Spleen (tissue), 11 donors: Measurements from ENCODE around the gene FOXP1. TPM values are rescaled to one million over a fixed set of nuclear protein-coding genes. Genes with fewer than 3 reads are reported as not detected.

Source experiments
- DNase-seq: peaks from one replicate; pipeline ENCODE4 v3.0.0-alpha.2; 2020
- H3K27ac ChIP-seq, 8 donors: fragments of 200-600 bp; sonication (generic) in 7 of 8; 1 replicate in 4 of 8; 2 replicates in 4 of 8; pipeline versions ENCODE4 v1.5.0 to v1.8.0; 2016 to 2021; ENCODE audit warnings: inconsistent platforms in 4 of 8, mild to moderate bottlenecking in 4 of 8, moderate library complexity in 1 of 8
- H3K27me3 ChIP-seq, 7 donors: fragments of 200-600 bp; sonication (generic) in 6 of 7; replicated peaks in 1 of 7; 1 replicate in 4 of 7; 2 replicates in 3 of 7; pipeline versions ENCODE4 v1.5.0 to v1.8.0; 2016 to 2021; ENCODE audit warnings: inconsistent platforms in 3 of 7, mild to moderate bottlenecking in 1 of 7
- H3K36me3 ChIP-seq, 6 donors: fragments of 200-600 bp; sonication (generic) in 5 of 6; 1 replicate in 4 of 6; 2 replicates in 2 of 6; pipeline versions ENCODE4 v1.5.0 to v1.8.0; 2016 to 2021; ENCODE audit warnings: inconsistent platforms in 2 of 6
- H3K4me1 ChIP-seq, 6 donors: fragments of 200-600 bp; sonication (generic) in 5 of 6; 1 replicate in 3 of 6; 2 replicates in 3 of 6; pipeline versions ENCODE4 v1.5.0 to v1.8.0; 2016 to 2021; ENCODE audit warnings: inconsistent platforms in 3 of 6
- H3K4me3 ChIP-seq, 8 donors: fragments of 200-600 bp; sonication (generic) in 7 of 8; 1 replicate in 4 of 8; 2 replicates in 4 of 8; pipeline versions ENCODE4 v1.5.0 to v1.8.0; 2016 to 2021; ENCODE audit warnings: inconsistent platforms in 4 of 8, mild to moderate bottlenecking in 4 of 8, moderate library complexity in 2 of 8
- H3K9me3 ChIP-seq, 8 donors: fragments of 200-600 bp; sonication (generic) in 7 of 8; 1 replicate in 4 of 8; 2 replicates in 4 of 8; pipeline versions ENCODE4 v1.5.0 to v1.8.0; 2016 to 2021; ENCODE audit warnings: inconsistent platforms in 4 of 8
- CTCF ChIP-seq, 11 experiments: fragments of 200-600 bp in 7 of 11; fragments of 450-650 bp in 4 of 11; sonication (generic) in 4 of 11; IDR thresholded peaks in 8 of 11; conservative IDR thresholded peaks in 3 of 11; 1 replicate in 7 of 11; 2 replicates in 4 of 11; pipeline versions ENCODE4 v1.4.0 to v1.8.0; 2016 to 2021; ENCODE audit warnings: antibody characterized with exemption in 11 of 11, inconsistent platforms in 4 of 11, mild to moderate bottlenecking in 1 of 11
- POLR2A ChIP-seq, 3 donors: fragments of 450-650 bp; IDR thresholded peaks; one replicate each; pipeline ENCODE4 v1.5.1; 2017; ENCODE audit warnings: antibody characterized with exemption in 3 of 3, mild to moderate bottlenecking in 1 of 3
- POLR2AphosphoS5 ChIP-seq, 3 donors: sonication (generic); formaldehyde crosslinking; IDR thresholded peaks; one replicate each; pipeline ENCODE4 v1.5.1; 2017; ENCODE audit warnings: antibody characterized with exemption in 3 of 3
- WGBS, 5 donors: extraction: QIAGEN DNeasy Blood & Tissue Kit in 3 of 5; methylation state at CpG; one replicate each; pipeline versions ENCODE4 v1.1.5 to v1.1.7; 2013 to 2018; 5-methylcytosine and 5-hydroxymethylcytosine counted together
- intact Hi-C: fragments of 100-400 bp; cut with DNase I; formaldehyde crosslinking; loops from one replicate; pipeline ENCODE4 v1.15.0; 2023; ENCODE audit warnings: low total_unique reads
- polyA plus RNA-seq, 3 donors: library from polyadenylated mRNA; stranded (reverse); fragments of 200-250 nt; gene quantifications; one replicate each; pipeline ENCODE4 v1.2.1, GENCODE V29; 2013
- total RNA-seq, 7 donors: library from RNA; depleted of rRNA in 3 of 7; stranded (reverse); fragments of >200 nt in 3 of 7; fragmentation: NEBNext Ultra II Directional in 4 of 7; extraction: Animal tissue kit (Norgen Biotek cat#: 25700) in 4 of 7; gene quantifications; one replicate each; pipeline versions ENCODE4 v1.1.0 to v1.2.1, GENCODE V29; 2016 to 2021
- donor health status: healthy with polysubstance abuse.
- donor health status: DM: no; HTN: no; CAD: no; lungs with moderate emphysema.
- donor health status: DM: no; HTN: no; CAD: no.
- donor health status: Bipolar disorder and iron deficiency.
- donor health status: healthy.
- donor health status: DM: no; HTN: no; CAD: no.
- donor health status: DM: yes; HTN: yes; CAD: no.

FOXP1 gene
- total and polyA plus RNA-seq, 10 donors: 11.1 to 202 (median 153) TPM

DNA sequence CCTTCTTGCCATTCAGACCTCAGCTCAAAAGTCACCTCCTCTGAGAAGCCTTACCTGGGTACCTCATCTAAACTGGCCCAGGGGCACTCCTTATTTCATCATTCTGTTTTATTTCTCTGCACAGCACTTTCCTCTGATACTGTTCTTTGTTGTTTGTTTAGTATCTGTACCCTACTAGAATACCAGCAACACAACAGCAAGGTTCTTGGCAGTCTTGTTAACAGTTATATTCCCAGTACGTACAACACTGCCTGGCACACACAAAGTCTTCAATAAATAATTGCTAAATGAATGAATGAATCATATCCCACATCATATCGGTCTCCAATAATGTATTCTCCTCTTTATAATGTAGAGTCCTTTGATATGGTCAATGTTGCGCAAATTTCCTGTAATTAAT, 188.1 kb downstream of the FOXP1 start:
- no peak for TF ChIP-seq POLR2A (IDR thresholded peaks at IDR 0.05)
- TF ChIP-seq CTCF (IDR thresholded peaks at IDR 0.05 in 8 of 11, conservative IDR thresholded peaks at IDR 0.05 in 3 of 11): no peak
- TF ChIP-seq POLR2AphosphoS5 (IDR thresholded peaks at IDR 0.05): no peak
- Histone ChIP-seq H3K9me3 (no peaks in the 10 kb centered on the region), H3K4me1 (peaks cover 48 to 98% (median 68%) of the 10 kb centered on the region in 6 donors), H3K4me3 (no peak overlapping the region), H3K36me3 (no peaks in the 10 kb centered on the region), H3K27me3 (no peaks in the 10 kb centered on the region), H3K27ac (peak overlapping the region in 2 of 8 donors; percentile 27 to 49)
- DNase-seq: no peak
- intact Hi-C loops: no loop called here
- WGBS, 5 donors: 74 to 88% (median 84%) methylated on average over 3 of the region's 3 CpGs

- Histone ChIP-seq H3K4me3 (no peak overlapping the region), H3K27me3 (no peaks in the 10 kb centered on the region), H3K9me3 (no peaks in the 10 kb centered on the region), H3K4me1 (peaks cover 56 to 98% (median 79%) of the 10 kb centered on the region in 6 donors), H3K27ac (peak overlapping the region in 2 of 8 donors; percentile 0 to 83), H3K36me3 (no peaks in the 10 kb centered on the region)
- TF ChIP-seq POLR2A (IDR thresholded peaks at IDR 0.05): no peak
- no peak for TF ChIP-seq POLR2AphosphoS5 (IDR thresholded peaks at IDR 0.05)
- TF ChIP-seq CTCF (IDR thresholded peaks at IDR 0.05 in 8 of 11, conservative IDR thresholded peaks at IDR 0.05 in 3 of 11): no peak
- intact Hi-C loops: no loop called here
- DNase-seq: no peak
- WGBS, 5 donors: 95 to 100% (median 98%) methylated on average over 2 of the region's 2 CpGs
Measured at GRCh38 chr3:71393745-71394144, 189.8 kb downstream of the FOXP1 start.

DNA sequence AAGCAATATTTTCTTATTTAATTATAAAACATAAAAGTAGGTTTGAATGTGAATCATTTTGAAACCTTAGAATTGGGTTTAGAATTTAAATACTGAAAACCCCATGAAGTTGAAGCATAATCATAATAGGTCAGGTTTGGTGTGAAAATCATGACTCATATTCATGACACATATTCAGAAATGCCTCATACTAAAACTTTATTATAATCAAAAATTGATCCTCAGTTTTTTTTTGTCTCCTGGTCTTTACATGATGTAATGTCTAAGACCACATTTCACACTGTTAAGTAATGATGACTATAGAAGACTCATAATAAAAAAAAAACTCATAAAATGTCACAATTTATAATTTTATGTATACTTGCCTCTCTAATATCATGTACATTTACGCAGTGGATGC, 190.4 kb downstream of the FOXP1 start:
- H3K36me3 ChIP-seq: no peaks in the 10 kb centered on the region
- no peak overlapping the region for H3K4me3 ChIP-seq
- H3K27ac ChIP-seq: peak overlapping the region in 4 of 8 donors; percentile 67 to 88 (median 80)
- DNase-seq: no peak
- H3K27me3 ChIP-seq: no peaks in the 10 kb centered on the region
- TF ChIP-seq POLR2A (IDR thresholded peaks at IDR 0.05): no peak
- no peak for TF ChIP-seq CTCF (IDR thresholded peaks at IDR 0.05 in 8 of 11, conservative IDR thresholded peaks at IDR 0.05 in 3 of 11)
- no peak for TF ChIP-seq POLR2AphosphoS5 (IDR thresholded peaks at IDR 0.05)
- intact Hi-C loops: no loop called here
- H3K4me1 ChIP-seq: peaks cover 51 to 98% (median 79%) of the 10 kb centered on the region in 6 donors
- no peaks in the 10 kb centered on the region for H3K9me3 ChIP-seq
- 82 to 95% (median 89%) methylated on average over 1 of the region's 1 CpG for WGBS, 5 donors

DNA sequence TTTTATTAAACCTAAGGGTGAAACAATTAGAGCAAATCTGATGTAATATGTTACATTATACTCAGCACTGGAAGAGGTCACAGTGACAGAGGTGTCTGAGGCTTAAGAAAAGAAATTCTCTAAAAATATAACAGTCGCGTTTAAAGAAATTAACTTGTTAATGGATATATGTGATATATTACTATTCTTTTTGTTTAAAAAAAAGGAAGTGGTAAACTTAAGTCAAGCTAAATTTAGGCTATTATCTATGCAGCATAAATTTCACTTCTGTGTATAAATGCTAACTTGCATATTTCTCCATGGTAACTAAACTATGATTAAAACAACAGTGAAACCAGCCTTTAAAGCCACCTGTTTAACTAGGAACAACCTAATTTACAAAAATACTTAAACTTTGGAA, 191.3 kb downstream of the FOXP1 start:
- peak overlapping the region; percentile 67 to 88 (median 82) for H3K27ac ChIP-seq
- DNase-seq: no peak
- intact Hi-C loops: no loop called here
- TF ChIP-seq POLR2A (IDR thresholded peaks at IDR 0.05) (no peak), POLR2AphosphoS5 (IDR thresholded peaks at IDR 0.05) (no peak), CTCF (IDR thresholded peaks at IDR 0.05 in 8 of 11, conservative IDR thresholded peaks at IDR 0.05 in 3 of 11) (no peak)
- no peaks in the 10 kb centered on the region for H3K9me3 ChIP-seq
- no peak overlapping the region for H3K4me3 ChIP-seq
- no peaks in the 10 kb centered on the region for H3K27me3 ChIP-seq
- H3K36me3 ChIP-seq: no peaks in the 10 kb centered on the region
- H3K4me1 ChIP-seq: peaks cover 47 to 98% (median 75%) of the 10 kb centered on the region in 6 donors
- WGBS, 5 donors: 20 to 28% (median 23%) methylated on average over 2 of the region's 2 CpGs
